ENCODE measurements around the gene APBB2. TPM values are rescaled to one million over a fixed set of nuclear protein-coding genes. Genes with fewer than 3 reads are reported as not detected.
"Not testable (repeated sequence)": the region's sequence is repeated elsewhere in the genome, so short reads cannot be mapped to it uniquely, and the experiment has no call there.

APBB2 gene
- total RNA-seq, 4 donors from 2014 or later, result 42.4 to 95.8 (median 51.3) TPM

DNA sequence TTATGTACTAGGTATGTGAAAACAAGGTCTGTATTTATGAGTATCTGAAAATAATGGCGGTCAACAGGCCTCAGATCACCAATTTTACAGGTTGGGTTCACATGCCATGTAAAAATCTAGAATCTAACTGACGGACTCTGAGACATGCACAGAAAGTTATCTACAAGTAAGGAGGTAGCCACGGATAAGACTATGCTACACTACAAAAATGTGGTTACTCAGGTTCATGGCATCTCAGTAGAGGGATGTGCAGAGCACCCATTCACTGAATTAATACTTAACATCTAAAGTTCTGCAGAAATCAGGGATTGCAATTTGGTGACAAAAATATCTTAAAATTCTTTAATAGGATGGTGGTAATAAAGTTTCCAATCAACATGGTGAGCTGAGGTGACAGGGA lies 155.9 kb downstream of the APBB2 start:
- 94% methylated on average over 3 of the region's 3 CpGs for WGBS
- H3K27ac ChIP-seq, result no peak overlapping the region
- H3K27me3 ChIP-seq, result no peaks in the 10 kb centered on the region
- peaks cover 21% of the 10 kb centered on the region for H3K4me1 ChIP-seq
- TF ChIP-seq EP300 (IDR thresholded peaks at IDR 0.05) (no peak), POLR2A (IDR thresholded peaks at IDR 0.05) (no peak), POLR2AphosphoS5 (IDR thresholded peaks at IDR 0.05) (no peak)
- TF ChIP-seq, protein P1, sequence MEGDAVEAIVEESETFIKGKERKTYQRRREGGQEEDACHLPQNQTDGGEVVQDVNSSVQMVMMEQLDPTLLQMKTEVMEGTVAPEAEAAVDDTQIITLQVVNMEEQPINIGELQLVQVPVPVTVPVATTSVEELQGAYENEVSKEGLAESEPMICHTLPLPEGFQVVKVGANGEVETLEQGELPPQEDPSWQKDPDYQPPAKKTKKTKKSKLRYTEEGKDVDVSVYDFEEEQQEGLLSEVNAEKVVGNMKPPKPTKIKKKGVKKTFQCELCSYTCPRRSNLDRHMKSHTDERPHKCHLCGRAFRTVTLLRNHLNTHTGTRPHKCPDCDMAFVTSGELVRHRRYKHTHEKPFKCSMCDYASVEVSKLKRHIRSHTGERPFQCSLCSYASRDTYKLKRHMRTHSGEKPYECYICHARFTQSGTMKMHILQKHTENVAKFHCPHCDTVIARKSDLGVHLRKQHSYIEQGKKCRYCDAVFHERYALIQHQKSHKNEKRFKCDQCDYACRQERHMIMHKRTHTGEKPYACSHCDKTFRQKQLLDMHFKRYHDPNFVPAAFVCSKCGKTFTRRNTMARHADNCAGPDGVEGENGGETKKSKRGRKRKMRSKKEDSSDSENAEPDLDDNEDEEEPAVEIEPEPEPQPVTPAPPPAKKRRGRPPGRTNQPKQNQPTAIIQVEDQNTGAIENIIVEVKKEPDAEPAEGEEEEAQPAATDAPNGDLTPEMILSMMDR (IDR thresholded peaks at IDR 0.05), result no peak
- DNase-seq (ENCODE audit: low spot score in 2 of 2), result no peak
- no peaks in the 10 kb centered on the region for H3K9me3 ChIP-seq
- no peak overlapping the region for H3K4me3 ChIP-seq
- peaks cover 2% of the 10 kb centered on the region for H3K36me3 ChIP-seq

DNA sequence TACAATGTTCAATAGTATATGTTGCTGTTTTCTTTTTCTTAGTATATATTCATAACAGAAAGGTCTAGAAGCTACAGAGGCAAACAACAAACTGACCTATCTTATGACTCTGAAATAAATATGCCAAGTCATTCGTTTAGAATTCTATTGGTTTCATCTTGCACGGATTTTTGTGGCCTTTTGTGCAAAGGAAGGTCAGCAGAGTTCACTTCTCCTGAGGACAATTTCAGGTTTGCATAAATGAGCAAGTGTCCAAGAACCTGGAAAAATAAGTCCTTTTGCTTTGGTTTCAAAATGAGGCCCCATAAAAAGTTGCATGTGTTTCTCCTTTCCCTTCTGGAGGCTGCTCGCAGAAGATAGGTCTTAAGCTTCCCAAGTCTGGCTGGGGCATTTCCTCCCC lies 156.9 kb downstream of the APBB2 start:
- 80% methylated on average over 3 of the region's 3 CpGs for WGBS
- no peak for DNase-seq (ENCODE audit: low spot score in 2 of 2)
- no peak overlapping the region for H3K27ac ChIP-seq
- H3K9me3 ChIP-seq, result no peaks in the 10 kb centered on the region
- peaks cover 2% of the 10 kb centered on the region for H3K36me3 ChIP-seq
- TF ChIP-seq POLR2AphosphoS5 (IDR thresholded peaks at IDR 0.05) (no peak), EP300 (IDR thresholded peaks at IDR 0.05) (no peak), POLR2A (IDR thresholded peaks at IDR 0.05) (no peak)
- TF ChIP-seq, protein P1 (IDR thresholded peaks at IDR 0.05), result no peak
- peaks cover 21% of the 10 kb centered on the region for H3K4me1 ChIP-seq
- H3K4me3 ChIP-seq, result no peak overlapping the region
- no peaks in the 10 kb centered on the region for H3K27me3 ChIP-seq

DNA sequence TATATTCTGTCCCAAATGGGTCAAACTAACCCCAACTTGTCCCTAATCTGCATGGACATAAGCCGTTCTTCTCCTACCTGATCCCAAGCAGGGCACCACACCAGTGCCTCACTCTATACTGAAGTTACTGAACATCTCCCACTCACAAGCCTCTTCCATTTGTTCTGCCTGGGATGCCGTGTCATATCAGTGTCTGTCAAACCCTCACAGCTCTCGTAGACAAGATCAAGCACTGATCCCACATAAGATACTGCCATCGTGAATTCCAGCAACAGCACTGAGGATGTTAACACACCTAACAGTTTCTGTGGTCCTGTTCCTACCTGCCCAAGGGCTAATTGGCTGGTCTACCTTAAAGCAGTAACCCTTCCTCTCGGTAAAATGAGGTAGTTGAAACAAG lies 162.1 kb downstream of the APBB2 start:
- Histone ChIP-seq H3K27ac (no peak overlapping the region), H3K36me3 (no peaks in the 10 kb centered on the region), H3K4me3 (no peak overlapping the region), H3K27me3 (no peaks in the 10 kb centered on the region), H3K9me3 (no peaks in the 10 kb centered on the region), H3K4me1 (peaks cover 6% of the 10 kb centered on the region)
- WGBS, result 79% methylated on average over 5 of the region's 5 CpGs
- no peak for DNase-seq (ENCODE audit: low spot score in 2 of 2)
- no peak for TF ChIP-seq POLR2AphosphoS5 (IDR thresholded peaks at IDR 0.05)
- TF ChIP-seq POLR2A (IDR thresholded peaks at IDR 0.05), result no peak
- TF ChIP-seq EP300 (IDR thresholded peaks at IDR 0.05), result no peak
- TF ChIP-seq, protein P1 (IDR thresholded peaks at IDR 0.05), result no peak

DNA sequence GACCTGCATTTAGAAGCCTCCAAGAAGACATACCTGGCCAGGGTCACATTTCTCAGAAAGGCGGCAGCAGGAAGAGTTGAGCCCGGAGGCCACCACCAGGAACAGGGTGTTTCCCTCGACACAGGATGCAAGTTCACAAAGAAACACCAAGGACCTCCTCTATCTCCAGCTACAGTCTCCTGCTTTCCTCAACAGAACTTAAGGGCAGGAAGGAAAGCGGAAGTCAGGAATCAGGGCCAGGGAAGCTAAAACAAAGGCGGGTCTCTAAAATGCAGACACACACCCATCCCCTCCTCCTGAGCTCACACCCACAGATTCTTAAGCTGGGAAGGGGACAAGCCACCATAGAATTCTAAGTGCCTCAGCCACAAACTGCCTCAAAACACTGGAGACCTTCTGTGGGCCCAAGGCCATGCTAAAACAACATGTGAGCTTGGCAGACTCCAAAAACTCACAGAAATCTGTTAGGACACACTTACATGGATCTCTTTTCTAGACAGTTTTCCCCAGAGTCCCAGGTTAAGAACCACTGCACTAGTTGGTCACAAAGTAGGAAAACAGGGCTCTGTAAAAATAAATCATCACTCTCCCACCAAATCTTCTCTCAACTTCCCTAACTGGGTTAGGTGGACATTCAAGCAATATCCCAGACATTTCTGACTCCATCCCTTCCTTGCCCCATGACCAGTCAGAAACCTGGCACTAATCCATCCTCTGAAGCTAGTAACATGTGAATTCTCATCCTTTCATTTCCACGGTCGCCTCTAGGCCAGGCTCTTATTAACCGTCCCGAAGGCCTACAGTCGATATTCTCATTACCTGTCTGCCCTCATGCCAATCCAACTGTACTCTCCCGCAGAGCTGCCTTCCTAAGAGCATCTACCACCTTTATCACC lies 163.2 kb downstream of the APBB2 start:
- H3K27ac ChIP-seq, result no peak overlapping the region
- H3K9me3 ChIP-seq, result no peaks in the 10 kb centered on the region
- H3K36me3 ChIP-seq, result no peaks in the 10 kb centered on the region
- TF ChIP-seq EP300 (IDR thresholded peaks at IDR 0.05) (no peak), POLR2AphosphoS5 (IDR thresholded peaks at IDR 0.05) (no peak), POLR2A (IDR thresholded peaks at IDR 0.05) (no peak)
- no peak overlapping the region for H3K4me3 ChIP-seq
- 83% methylated on average over 11 of the region's 11 CpGs for WGBS
- no peaks in the 10 kb centered on the region for H3K27me3 ChIP-seq
- no peak for DNase-seq (ENCODE audit: low spot score in 2 of 2)
- peaks cover 6% of the 10 kb centered on the region for H3K4me1 ChIP-seq

DNA sequence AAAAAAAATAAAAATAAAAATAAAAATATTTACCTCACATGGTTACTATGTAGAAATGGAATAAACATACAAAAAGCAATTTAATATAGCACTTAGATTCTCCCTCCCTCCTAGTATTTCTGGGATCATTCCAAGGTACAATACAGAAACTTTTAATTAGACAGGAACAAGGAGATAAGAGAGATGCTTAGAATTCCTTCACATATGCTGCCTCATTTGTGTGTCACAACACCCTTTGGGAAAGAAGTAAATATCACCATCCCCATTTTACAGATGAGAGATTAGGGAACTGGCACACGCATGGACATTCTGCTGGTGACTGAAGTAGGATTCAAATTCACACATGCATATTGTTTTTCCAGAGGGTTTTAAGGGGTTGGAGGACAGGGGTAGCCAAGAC lies 164.2 kb downstream of the APBB2 start:
- H3K4me3 ChIP-seq, result no peak overlapping the region
- no peak for DNase-seq (ENCODE audit: low spot score in 2 of 2)
- H3K27ac ChIP-seq, result no peak overlapping the region
- no peaks in the 10 kb centered on the region for H3K9me3 ChIP-seq
- no peaks in the 10 kb centered on the region for H3K36me3 ChIP-seq
- no peaks in the 10 kb centered on the region for H3K27me3 ChIP-seq
- H3K4me1 ChIP-seq, result peaks cover 6% of the 10 kb centered on the region
- 91% methylated on average over 1 of the region's 1 CpG for WGBS
- TF ChIP-seq EP300 (IDR thresholded peaks at IDR 0.05) (no peak), POLR2AphosphoS5 (IDR thresholded peaks at IDR 0.05) (no peak), POLR2A (IDR thresholded peaks at IDR 0.05) (no peak)
- TF ChIP-seq, protein P1 (IDR thresholded peaks at IDR 0.05), result no peak

DNA sequence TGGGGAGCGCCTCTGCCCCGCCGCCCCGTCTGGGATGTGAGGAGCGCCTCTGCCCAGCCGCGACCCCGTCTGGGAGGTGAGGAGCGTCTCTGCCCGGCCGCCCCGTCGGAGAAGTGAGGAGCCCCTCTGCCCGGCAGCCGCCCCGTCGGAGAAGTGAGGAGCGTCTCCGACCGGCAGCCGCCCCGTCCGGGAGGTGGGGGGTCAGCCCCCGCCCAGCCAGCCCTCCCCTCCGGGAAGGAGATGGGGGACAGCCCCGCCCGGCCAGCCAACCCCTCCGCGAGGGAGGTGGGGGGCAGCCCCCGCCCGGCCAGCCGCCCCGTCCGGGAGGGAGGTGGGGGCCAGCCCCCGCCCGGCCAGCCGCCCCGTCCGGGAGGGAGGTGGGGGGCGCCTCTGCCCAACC lies 165.2 kb downstream of the APBB2 start:
- not testable (repeated sequence) for H3K9me3 ChIP-seq; H3K36me3 ChIP-seq; DNase-seq (ENCODE audit: low spot score in 2 of 2); H3K27me3 ChIP-seq; H3K4me3 ChIP-seq; H3K4me1 ChIP-seq; H3K27ac ChIP-seq
- 98% methylated on average over 11 of the region's 40 CpGs for WGBS
